HG03460 (cell line): ENCODE results near the gene SERPINA12.
"Not testable (repeated sequence)": the region's sequence is repeated elsewhere in the genome, so short reads cannot be mapped to it uniquely, and the experiment has no call there.

ENCODE experiments used
- ATAC-seq: cut with Tn5 transposase; IDR thresholded peaks from one replicate; pipeline ENCODE4 v1.9.1; 2021; ENCODE audit not compliant: unreplicated experiment

Gene SERPINA12

GRCh38 chr14:94538070-94538740, 28.9 kb upstream of the SERPINA12 start:
- no peak for ATAC-seq

GRCh38 chr14:94536836-94537235, 27.6 kb upstream of the SERPINA12 start:
- no peak for ATAC-seq

DNA sequence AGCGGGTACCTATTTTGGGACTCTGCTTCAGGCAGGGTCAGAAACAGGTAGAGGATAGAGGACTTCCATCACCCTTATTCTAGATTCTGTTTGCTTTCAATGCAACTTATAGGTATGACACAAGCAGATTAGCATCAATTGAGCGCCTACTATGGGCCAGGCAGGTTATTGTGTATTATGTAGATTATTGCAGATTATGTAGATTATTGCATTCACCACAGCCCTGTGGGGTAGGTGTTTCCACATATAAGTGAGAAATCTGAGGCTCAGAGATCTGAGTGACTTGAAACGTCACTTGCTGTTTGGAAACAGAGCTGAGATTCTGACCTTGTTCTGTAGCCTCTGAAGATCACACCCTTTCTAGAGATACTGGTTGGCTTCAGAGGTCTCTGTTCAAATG, 26.2 kb upstream of the SERPINA12 start:
- no peak for ATAC-seq

GRCh38 chr14:94532447-94532846, 23.2 kb upstream of the SERPINA12 start:
- no peak for ATAC-seq

DNA sequence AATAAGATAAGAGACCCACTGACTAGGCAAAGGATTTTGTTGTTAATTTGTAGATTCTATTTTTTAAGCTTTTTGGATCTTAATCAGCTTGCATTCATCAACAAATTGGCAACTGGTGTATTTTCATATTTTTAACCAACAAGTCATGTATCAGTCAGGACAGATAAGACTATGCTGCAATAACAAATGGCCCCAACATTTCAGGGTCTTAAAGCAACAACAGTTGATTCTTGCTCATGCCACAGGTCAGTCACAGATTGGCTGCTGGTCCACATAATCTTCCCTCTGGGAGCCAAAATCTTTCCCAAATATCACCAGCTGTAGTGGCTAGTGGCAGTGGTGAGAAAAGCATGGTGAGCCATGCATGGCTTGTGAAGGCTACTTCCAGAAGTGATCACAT, 21.9 kb upstream of the SERPINA12 start:
- ATAC-seq: no peak

- no peak for ATAC-seq
Observed at GRCh38 chr14:94524093-94524492, 14.8 kb upstream of the SERPINA12 start.

- no peak for ATAC-seq
Observed at GRCh38 chr14:94523265-94523664, 14.0 kb upstream of the SERPINA12 start.

DNA sequence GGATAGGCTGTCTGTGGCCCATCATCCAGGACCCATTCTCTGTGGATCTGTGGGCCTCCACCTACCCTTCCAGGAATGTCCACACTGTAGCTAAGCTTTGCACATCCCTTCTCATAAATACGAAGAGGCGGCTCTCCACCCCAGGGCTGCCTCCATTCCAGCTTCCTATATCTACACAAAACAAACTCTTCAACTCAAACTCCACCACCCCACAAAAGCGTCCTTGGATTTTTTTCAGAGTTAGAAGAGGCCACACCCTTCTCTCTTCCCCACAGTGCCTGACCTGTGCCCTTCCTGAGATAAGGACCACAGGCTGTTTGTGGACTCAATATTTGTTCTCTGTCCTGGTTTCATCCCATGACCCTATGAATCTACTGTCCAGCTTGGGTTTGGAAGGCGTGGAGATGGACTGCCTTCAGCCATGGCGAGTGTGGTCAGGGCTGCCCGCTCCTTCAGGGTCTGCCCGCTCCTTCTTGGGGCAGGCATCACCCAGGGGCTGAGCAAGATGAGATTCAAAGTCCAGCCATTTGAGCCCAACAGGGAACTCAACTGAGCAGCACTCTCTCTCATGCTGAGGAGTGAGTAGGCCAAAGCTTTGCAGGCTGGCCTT, 13.0 kb upstream of the SERPINA12 start:
- no peak for ATAC-seq

GRCh38 chr14:94521375-94522114, 12.3 kb upstream of the SERPINA12 start:
- ATAC-seq: no peak

GRCh38 chr14:94517641-94518257, 8.5 kb upstream of the SERPINA12 start:
- ATAC-seq: no peak

GRCh38 chr14:94517248-94517640, 8.0 kb upstream of the SERPINA12 start:
- ATAC-seq: no peak

GRCh38 chr14:94515856-94516255, 6.6 kb upstream of the SERPINA12 start:
- no peak for ATAC-seq

DNA sequence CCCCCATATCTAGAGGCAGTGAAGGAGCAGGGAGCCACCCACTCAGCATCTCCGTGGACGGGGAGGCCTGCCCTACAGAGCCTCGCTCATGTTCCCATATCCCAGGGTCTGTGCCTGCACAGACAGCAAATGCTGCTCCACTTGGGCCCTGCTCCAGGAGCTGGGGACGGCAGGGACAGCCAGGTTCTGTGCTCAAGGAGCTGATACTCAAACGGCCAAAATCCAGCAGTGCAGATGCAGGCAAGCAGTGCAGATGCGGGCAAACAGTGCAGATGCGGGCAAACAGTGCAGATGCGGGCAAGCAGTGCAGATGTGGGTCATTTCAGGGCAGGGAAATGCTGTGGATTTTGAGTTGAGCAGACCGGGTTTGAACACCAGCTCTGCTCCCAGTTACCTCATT, 6.2 kb upstream of the SERPINA12 start:
- ATAC-seq: no peak

DNA sequence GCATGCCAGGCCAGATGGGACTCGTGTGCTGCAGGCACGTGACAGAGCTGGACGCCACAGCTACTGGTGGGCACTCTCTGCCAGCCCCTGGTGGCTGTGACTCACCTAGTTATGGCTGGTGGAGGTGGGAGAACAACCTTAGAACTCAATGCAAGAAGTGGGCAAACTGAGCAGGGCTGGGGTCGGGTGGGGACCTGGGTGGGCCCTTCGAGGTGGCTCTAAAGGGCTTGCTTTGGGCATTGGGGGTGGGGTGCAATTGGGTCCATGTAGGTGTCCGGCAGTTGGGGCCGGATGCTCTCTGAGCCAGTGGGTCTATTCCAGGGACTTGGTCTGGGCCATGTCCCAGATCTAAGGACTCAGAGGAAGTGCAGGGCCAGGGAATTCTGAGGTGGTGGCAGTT, 5.1 kb upstream of the SERPINA12 start:
- ATAC-seq: no peak

- not testable (repeated sequence) for ATAC-seq
Observed at GRCh38 chr14:94510481-94510880, 1.2 kb upstream of the SERPINA12 start.

DNA sequence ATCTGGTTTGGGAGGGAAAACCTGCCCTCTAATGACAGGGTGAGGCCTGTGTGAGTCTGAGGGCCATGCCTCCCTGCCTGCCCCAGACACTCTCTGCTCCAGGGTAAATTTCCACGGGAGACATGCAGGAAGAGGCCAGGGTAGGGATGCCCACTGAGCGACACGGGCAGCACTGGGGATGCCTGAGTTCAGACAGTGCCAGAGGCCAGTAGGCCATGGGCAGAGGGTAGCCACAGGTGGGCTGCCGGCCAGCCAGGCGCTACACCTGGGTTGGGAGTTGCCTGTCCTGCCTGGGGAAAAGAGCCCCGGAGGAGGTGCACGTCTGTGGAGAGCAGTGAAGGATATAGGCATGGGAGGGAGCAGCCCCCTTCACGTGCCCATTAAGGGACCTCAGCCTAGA, 3.6 kb downstream of the SERPINA12 start:
- no peak for ATAC-seq

- no peak for ATAC-seq
Observed at GRCh38 chr14:94505206-94505605, 4.1 kb downstream of the SERPINA12 start.

DNA sequence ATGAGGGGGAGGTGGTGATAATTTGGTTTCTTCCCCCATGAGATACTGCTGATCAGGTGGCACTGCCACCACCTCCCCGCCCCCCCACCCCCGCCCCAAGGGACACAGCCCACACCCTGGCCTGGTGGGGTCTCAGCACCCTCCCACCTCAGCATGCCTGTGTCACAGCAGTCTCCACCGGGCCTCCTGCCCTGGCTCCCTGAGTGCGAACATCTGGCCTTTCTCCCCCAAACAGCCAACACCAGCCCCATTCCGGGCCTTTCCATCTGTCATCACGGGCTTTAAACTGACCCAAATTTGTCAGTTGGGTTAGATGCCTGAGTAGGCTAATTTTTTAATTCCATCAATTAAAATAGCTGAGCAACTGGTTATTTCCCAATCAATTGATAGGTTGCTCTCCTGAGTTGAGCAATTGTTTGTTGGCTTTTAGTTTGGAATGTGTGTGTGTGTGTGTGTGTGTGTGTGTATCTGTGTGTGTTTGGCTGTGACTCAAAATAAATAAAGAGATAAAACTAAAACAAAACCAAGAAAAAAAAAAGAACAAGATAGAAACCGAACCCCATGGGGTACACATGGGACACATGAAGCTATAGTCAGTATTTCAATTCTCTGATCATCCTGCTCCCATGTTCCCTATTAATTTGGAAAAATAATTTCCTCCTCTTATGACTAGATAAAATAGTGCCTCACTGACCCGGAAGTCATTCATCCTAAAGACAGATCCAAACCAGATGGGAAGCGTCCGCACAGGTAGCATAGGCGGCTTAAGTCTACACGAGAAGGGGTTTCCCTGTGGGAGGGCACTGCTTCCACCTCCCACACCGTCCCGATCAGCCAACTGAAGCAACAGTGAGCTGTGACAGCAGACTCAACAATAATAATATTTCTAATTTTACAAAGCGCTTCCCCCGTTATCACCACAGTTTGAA, 7.4 kb downstream of the SERPINA12 start:
- no peak for ATAC-seq

GRCh38 chr14:94500264-94500663, 9.0 kb downstream of the SERPINA12 start:
- ATAC-seq: no peak

DNA sequence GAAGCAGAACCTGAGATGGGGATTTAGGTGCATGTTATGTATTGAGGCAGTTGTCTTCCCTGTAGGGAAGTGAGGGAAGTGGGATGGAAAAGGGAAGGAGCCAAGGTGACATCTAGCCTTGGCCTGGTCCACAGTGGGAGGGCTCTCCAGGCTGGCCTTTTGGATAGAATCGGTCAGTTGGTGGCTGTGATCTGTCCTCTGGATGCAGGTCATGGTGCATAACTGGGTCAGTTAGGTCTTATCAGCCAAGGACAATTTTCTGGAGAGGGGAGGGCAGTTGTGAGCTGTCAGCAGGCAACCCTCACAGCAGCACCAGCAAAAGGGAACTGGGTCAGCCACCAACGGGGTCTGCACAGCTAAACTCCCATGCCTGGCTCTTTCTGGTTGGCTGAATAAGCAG, 9.6 kb downstream of the SERPINA12 start:
- ATAC-seq: no peak

DNA sequence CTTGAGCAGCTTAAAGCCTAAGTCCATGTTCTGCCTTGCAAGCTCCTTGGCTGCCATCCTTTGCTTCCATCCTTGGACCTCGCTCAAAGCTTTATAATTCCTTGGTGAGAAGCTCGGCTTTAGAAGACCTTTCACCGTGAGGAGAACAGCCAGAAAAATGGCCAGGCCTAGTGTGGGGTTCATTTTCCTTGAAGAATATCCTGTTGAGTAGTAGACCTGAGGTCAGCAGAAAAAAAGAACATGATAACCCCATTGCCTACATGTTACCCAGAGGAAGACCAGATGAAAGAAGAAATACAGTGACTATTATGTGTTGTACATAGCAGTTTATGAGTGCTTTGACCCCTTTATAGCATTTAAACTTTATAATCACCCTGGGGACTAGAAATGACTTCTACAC, 11.1 kb downstream of the SERPINA12 start:
- no peak for ATAC-seq
